ENCODE results near the gene PNMA6E. TPM values are rescaled to one million over a fixed set of nuclear protein-coding genes. Genes with fewer than 3 reads are reported as not detected.

PNMA6E gene
- polyA plus RNA-seq, 6 donors from 2014 or later: not detected

DNA sequence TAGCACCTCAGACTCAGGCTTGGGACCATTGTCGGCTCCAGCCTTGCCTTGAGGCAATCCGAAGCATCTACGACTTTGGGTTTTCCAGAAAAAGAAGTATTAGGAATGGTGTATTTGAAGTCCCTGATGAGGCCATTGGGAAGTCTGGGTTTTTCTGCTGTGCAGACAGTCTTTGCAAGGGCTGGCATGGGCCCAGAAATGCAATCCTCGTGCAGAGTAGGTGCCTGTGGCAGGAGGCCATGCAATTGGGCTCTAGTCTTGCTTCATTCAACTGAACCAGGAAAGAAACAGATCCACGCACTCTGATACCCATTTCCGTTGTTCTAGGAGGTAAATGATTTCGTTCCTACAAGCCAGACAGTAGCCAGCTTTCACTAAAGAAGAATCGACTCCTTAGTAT lies 22.5 kb upstream of the PNMA6E start:
- H3K27me3 Mint-ChIP-seq: no peaks in the 10 kb centered on the region
- peaks cover 0 to 12% (median 3%) of the 10 kb centered on the region in 7 donors for H3K9me3 Mint-ChIP-seq
- no peaks in the 10 kb centered on the region for H3K4me1 Mint-ChIP-seq
- DNase-seq (no peak), ATAC-seq (ENCODE audit: low read depth in 2 of 2) (no peak)
- H3K27ac Mint-ChIP-seq: no peak overlapping the region
- H3K4me3 Mint-ChIP-seq: no peak overlapping the region
- H3K36me3 Mint-ChIP-seq: no peaks in the 10 kb centered on the region

DNA sequence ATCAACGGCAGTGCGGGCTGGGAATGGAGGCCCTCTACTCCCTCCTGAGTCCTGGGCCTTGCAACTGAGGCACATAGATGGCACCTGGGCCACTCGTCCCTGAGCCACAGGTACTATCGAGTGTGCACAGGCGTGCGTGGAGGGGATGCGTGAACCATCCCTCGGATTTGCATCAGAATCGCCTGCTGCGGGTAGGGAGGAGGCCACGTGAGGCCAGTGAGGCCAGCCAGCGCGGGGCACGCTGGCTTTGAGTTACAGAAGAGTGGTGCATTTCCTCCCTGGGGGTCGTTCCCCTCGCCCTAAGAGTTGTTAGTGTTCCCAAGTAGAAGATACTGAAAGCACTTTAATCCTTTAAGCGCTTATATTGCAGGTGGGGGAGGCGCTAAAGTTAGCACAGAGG lies 20.7 kb upstream of the PNMA6E start:
- Mint-ChIP-seq H3K36me3 (no peaks in the 10 kb centered on the region), H3K9me3 (no peaks in the 10 kb centered on the region), H3K27ac (no peak overlapping the region), H3K27me3 (peaks cover 0 to 9% (median 0%) of the 10 kb centered on the region in 3 donors), H3K4me3 (no peak overlapping the region), H3K4me1 (no peaks in the 10 kb centered on the region)
- DNase-seq: no peak
- ATAC-seq (ENCODE audit: low read depth in 2 of 2): no peak

DNA sequence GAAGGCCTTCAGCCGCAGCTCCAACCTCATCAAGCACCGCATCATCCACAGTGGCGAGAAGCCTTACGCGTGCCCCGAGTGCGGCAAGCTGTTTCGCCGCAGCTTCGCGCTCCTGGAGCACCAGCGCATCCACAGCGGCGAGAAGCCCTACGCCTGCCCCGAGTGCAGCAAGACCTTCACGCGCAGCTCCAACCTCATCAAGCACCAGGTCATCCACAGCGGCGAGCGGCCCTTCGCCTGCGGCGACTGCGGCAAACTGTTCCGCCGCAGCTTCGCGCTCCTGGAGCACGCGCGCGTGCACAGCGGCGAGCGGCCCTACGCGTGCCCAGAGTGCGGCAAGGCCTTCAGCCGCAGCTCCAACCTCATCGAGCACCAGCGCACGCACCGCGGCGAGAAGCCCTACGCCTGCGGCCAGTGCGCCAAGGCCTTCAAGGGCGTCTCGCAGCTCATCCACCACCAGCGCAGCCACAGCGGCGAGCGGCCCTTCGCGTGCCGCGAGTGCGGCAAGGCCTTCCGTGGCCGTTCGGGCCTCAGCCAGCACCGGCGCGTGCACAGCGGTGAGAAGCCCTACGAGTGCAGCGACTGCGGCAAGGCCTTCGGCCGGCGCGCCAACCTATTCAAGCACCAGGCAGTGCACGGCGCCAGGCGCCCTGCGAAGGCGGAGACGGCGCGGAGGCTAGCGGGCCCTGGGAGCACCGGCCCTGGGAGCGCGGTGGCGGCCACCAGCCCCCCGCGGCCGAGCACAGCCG lies 19.9 kb upstream of the PNMA6E start:
- Mint-ChIP-seq H3K9me3 (no peaks in the 10 kb centered on the region), H3K4me1 (no peaks in the 10 kb centered on the region), H3K36me3 (no peaks in the 10 kb centered on the region), H3K4me3 (no peak overlapping the region), H3K27me3 (peaks cover 0 to 17% (median 4%) of the 10 kb centered on the region in 3 donors), H3K27ac (no peak overlapping the region)
- DNase-seq (no peak), ATAC-seq (ENCODE audit: low read depth in 2 of 2) (no peak)

DNA sequence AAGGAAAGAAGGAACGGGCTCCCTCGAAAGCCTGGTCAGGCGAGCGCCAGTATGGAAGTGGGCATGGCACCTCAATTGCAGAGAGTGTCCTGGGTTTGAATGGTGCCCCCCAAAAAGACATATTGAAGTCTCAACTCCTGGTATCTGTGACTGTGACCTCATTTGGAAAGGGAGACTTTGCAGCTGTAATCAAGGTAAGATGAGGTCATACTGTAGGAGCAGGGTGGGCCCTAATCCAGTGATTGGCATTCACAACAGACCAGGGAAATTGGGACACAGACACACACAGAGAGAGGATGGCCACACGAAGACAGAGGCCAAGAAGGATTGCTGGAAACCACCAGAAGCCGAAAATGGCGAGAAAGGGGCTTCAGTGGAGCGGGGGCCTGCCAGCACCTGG lies 16.5 kb upstream of the PNMA6E start:
- H3K27ac Mint-ChIP-seq: peak overlapping the region in 1 of 6 donors; percentile 44
- no peaks in the 10 kb centered on the region for H3K36me3 Mint-ChIP-seq
- no peak for ATAC-seq (ENCODE audit: low read depth in 2 of 2)
- peaks cover 0 to 22% (median 4%) of the 10 kb centered on the region in 3 donors for H3K27me3 Mint-ChIP-seq
- peaks cover 0 to 2% (median 0%) of the 10 kb centered on the region in 7 donors for H3K9me3 Mint-ChIP-seq
- peak overlapping the region in 1 of 8 donors; percentile 21 for H3K4me3 Mint-ChIP-seq
- peaks cover 0 to under 1% (median 0%) of the 10 kb centered on the region in 3 donors for H3K4me1 Mint-ChIP-seq
- no peak for DNase-seq

DNA sequence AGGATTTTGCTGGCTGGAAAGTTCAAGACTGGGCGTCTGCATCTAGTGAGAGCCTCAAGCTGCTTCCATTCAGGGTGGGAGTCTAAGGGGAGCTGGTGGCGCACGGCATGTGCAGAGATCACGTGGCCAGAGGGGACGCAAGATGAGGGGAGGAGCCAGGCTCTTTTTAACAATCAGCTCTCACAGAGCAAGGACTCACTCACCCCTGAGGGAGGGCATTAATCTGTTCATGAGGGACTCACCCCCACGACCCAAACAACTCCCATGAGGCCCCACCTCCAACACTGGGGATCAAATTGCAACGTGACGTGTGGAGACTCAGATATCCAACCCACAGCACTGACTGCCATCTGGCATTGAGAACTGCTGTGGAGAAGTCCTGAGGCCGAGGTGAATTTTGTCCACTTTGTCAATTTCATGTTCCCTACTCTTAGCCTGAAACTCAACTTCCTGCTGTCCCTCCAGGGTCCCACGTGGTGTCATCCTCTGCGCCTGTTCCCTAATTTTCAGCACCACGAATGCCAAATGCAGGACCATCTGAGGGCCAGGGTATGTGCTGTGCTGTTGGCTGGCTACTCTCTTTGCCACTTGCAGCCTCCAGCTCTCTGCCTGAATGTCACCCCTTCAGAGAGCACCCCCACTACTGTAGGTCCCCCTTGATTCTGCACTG lies 15.8 kb upstream of the PNMA6E start:
- Mint-ChIP-seq H3K4me3 (peak overlapping the region in 1 of 8 donors; percentile 33), H3K27me3 (peaks cover 0 to 22% (median 10%) of the 10 kb centered on the region in 3 donors), H3K27ac (no peak overlapping the region), H3K4me1 (peaks cover 6 to 7% (median 6%) of the 10 kb centered on the region in 3 donors), H3K36me3 (no peaks in the 10 kb centered on the region), H3K9me3 (peaks cover 0 to 2% (median 0%) of the 10 kb centered on the region in 7 donors)
- DNase-seq: no peak
- ATAC-seq (ENCODE audit: low read depth in 2 of 2): no peak

DNA sequence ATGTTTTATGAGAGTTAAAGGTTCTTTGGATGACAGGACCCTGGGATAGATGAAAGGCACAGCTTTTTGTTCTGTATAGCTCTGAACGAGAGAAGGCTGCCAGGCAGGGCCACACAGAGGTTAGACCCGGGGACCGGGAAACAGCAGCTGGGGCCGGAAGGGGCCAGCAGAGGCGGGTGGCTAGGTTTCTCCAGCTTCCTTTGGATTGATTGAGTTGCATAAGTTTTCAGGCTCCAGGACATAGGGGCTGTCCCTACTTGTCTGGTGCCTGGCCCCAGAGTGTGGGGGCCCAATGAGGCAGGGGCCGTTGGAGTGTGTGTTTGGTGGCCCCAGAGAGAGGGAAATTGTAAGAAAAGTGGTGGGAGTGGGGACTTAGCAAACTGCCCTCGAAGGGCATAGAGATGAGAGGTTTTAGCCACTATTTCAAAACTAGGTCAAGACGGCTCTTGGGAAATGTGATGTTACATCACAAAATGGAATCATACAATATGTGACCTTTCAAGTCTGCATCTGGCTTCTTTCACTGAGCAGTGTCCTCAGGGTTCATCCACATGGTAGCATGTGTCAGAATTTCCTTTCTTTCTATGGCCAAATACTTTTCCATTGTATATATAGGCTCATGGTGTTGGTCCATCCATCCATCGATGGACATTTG lies 13.8 kb upstream of the PNMA6E start:
- DNase-seq: no peak
- no peak for ATAC-seq (ENCODE audit: low read depth in 2 of 2)
- Mint-ChIP-seq H3K27me3 (peaks cover 0 to 22% (median 12%) of the 10 kb centered on the region in 3 donors), H3K9me3 (peaks cover 0 to 3% (median 0%) of the 10 kb centered on the region in 7 donors), H3K4me3 (no peak overlapping the region), H3K4me1 (peaks cover 8 to 15% (median 12%) of the 10 kb centered on the region in 3 donors), H3K27ac (no peak overlapping the region), H3K36me3 (no peaks in the 10 kb centered on the region)

DNA sequence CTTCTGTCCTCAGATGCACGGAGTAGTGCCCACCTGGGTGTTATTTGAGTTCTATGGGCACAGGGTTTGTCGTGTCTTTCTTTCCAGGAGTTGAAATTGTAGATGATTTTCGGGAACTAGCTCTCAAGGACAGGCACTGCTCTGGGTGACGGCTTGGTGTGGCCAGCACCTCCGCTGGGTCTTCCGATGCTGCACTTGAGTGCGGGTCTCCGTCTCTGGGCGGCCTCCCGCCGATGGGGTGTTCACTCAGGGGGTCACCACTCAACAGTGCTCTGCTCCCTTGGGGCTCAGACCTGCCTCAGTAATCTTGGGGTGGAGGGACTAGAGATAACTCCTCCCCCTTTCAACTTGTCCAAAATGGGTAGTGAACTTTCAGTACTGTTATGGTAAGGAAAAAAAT lies 12.6 kb upstream of the PNMA6E start:
- peaks cover 0 to 22% (median 12%) of the 10 kb centered on the region in 3 donors for H3K27me3 Mint-ChIP-seq
- no peak for ATAC-seq (ENCODE audit: low read depth in 2 of 2)
- DNase-seq: no peak
- peak overlapping the region in 3 of 8 donors; percentile 35 to 69 (median 49) for H3K4me3 Mint-ChIP-seq
- H3K9me3 Mint-ChIP-seq: peaks cover 0 to 3% (median 0%) of the 10 kb centered on the region in 7 donors
- peaks cover 8 to 15% (median 12%) of the 10 kb centered on the region in 3 donors for H3K4me1 Mint-ChIP-seq
- H3K27ac Mint-ChIP-seq: no peak overlapping the region
- no peaks in the 10 kb centered on the region for H3K36me3 Mint-ChIP-seq

DNA sequence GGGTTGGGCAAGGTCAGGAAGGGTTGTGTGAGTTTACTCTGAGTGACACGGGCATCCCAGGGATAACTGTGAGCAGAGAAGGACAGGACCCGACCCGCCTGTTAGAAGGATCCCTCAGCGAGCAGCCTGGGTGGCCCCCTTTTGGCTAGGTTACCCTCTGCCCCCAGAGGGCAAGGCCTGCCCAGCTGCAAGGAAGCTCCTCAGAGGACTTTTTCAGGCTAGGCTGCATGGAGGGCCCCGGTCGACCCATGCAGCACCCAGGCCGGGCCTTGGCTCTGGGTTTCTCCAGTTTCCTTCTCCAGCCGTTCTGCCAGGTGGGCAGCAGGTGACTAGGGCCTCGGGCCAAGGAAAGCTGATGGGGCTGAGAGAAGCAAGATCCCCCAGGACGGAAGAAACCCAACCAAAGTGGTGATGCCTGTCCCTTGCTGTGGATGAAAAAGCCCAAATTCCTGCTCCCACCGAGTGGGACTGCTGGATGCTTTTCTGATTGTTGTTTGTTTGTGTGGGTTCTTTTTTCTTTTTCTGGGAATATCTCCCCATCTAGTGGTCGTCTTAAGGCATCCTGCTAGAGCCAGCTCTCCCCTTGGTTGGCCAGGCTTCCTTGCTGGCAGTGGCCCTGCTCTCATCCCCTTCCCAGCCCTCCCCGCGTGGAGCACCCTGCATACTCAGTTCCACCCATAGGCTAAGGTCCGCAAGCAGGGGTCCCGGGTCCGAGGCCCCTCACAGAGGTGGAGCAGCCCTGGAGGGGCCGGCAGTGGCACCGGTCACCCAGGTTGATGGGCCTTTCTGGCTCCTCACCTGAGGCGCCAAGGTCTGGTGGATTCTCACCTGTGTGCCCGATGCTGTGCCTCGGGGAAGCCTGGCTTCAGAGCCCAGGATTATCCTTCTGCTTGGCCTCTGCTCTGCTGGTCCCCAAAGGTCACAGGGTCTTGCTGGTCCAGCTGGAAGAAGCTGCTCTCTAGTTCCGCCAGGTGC lies 11.9 kb upstream of the PNMA6E start:
- H3K27ac Mint-ChIP-seq: no peak overlapping the region
- peaks cover 8 to 15% (median 12%) of the 10 kb centered on the region in 3 donors for H3K4me1 Mint-ChIP-seq
- peaks cover 0 to 3% (median 0%) of the 10 kb centered on the region in 7 donors for H3K9me3 Mint-ChIP-seq
- peaks cover 0 to 22% (median 12%) of the 10 kb centered on the region in 3 donors for H3K27me3 Mint-ChIP-seq
- DNase-seq (no peak), ATAC-seq (ENCODE audit: low read depth in 2 of 2) (no peak)
- H3K36me3 Mint-ChIP-seq: no peaks in the 10 kb centered on the region
- peak overlapping the region in 5 of 8 donors; percentile 68 to 84 (median 80) for H3K4me3 Mint-ChIP-seq

DNA sequence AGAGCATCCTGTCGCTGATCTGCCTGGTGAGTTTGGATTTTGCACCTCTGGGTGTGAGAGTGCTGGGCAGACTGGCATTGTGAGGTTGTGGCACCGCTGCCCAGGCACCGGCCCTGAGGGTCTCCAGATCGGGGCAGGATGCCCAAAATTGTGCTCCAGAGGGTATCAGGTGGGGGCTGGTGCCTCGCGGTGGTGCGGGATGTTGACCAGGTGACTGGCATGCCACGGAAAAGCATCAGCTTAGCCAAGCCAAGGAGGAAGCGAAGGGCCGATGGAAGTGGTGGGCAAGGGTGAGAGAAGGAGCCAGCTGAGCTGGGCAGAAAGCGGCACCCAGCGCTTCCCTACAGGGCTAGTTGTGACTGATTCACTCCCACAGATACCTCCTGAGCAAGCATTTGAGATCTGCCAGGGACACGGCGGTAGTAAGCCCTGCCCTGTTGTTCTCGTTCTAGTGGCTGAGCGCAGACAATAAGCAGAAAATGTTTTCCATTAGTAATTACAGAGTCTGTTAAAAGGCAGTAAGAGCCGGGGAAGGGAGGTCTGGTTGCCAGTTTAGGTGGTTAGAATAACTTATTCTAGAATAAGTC lies 10.9 kb upstream of the PNMA6E start:
- Mint-ChIP-seq H3K27me3 (peaks cover 0 to 14% (median 12%) of the 10 kb centered on the region in 3 donors), H3K27ac (peak overlapping the region in 1 of 6 donors; percentile 63), H3K4me1 (peaks cover 8 to 15% (median 12%) of the 10 kb centered on the region in 3 donors), H3K36me3 (no peaks in the 10 kb centered on the region), H3K9me3 (peaks cover 0 to 3% (median 0%) of the 10 kb centered on the region in 7 donors), H3K4me3 (peak overlapping the region; percentile 61 to 84 (median 75))
- DNase-seq: no peak
- peak in 1 of 2 donors; percentile 9 for ATAC-seq (ENCODE audit: low read depth in 2 of 2)

DNA sequence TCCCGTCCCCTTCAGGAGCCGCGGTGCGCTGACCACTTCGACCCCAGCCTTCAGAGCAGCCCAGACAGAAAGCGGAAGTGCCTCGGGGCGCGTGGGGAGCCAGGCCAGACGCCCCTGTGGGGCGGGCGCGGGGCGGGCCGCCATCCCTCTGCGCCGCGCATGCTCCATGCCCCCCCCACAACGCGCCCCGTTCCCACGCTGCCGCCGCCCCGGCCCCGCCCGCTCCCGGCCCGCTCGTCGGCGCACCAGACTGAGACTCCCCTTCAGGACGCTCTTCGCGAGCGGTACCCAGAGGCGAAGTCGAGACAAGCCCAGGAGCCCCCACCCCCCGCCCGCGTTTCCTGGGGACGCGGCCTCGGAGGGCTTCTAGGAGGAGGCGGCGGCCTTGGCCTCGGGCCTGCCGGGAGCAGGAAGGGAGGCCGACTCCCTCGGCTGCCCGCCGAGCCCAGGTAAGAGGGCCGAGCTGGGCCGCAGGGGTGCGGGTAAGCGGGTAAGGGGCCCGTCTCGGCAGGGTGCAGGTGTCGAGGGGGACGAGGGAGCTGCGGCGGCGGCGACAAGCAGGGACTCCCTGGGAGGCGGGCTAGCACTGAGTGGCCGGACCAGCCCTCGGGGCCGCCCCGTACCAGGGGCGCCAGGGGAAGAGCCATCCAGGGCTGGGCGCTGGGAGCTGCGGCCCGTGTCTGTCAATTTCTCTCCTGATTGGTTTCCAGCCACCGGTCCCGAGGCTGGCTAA lies 10.3 kb upstream of the PNMA6E start, which contains the start of gene ZFP92:
Gene ZFP92 (plus strand): TSS at position 218 of the 733 bp plus-strand sequence. CDS start 6,851 bp downstream, outside the sequence.
- Mint-ChIP-seq H3K27ac (peak within 1 kb of the TSS in 2 of 6 donors; percentile 63 to 94), H3K9me3 (peaks cover 0 to 3% (median 0%) of the 10 kb centered on the region in 7 donors), H3K4me1 (peaks cover 8 to 15% (median 12%) of the 10 kb centered on the region in 3 donors), H3K4me3 (peak within 1 kb of the TSS; percentile 73 to 90 (median 81)), H3K36me3 (no peaks in the 10 kb centered on the region), H3K27me3 (peaks cover 0 to 10% (median 9%) of the 10 kb centered on the region in 3 donors)
- ATAC-seq (ENCODE audit: low read depth in 2 of 2) (peak; percentile 64 to 74), DNase-seq (peak; percentile 17)

DNA sequence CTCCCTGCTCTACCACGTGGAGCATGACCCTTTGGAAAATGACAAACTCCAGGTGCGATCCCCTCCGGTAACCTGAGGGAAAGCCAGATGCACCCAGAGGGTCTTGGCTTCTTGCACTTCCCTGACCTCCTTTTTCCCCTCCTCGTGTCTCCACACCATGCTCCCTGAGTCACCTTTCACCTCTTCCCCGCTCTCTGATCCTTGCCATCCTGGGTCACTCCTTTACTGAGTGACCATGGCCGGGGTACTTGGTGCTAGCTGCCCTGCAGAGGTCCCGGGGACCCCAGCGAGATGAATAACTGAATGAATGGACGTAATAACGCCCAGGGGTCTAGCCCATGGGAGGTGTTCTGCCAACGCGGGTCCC lies 9.7 kb upstream of the PNMA6E start:
- Mint-ChIP-seq H3K27me3 (peaks cover 0 to 8% (median 4%) of the 10 kb centered on the region in 3 donors), H3K9me3 (peaks cover 0 to 3% (median 0%) of the 10 kb centered on the region in 7 donors), H3K27ac (peak overlapping the region in 1 of 6 donors; percentile 94), H3K36me3 (no peaks in the 10 kb centered on the region), H3K4me1 (peaks cover 8 to 15% (median 12%) of the 10 kb centered on the region in 3 donors), H3K4me3 (peak overlapping the region in 7 of 8 donors; percentile 58 to 90 (median 78))
- DNase-seq (no peak), ATAC-seq (ENCODE audit: low read depth in 2 of 2) (no peak)

Data from naive B cell (primary cell).